MCF 10A (cell line): ENCODE data around the gene IFNW1. TPM values are rescaled to one million over a fixed set of nuclear protein-coding genes. Genes with fewer than 3 reads are reported as not detected.
"Not testable (repeated sequence)": the region's sequence is repeated elsewhere in the genome, so short reads cannot be mapped to it uniquely, and the experiment has no call there.

ENCODE experiments used
- BruUV-seq: library from RNA; stranded (reverse); fragments of 400-500 nt; replicated peaks from 2 replicates; lab custom pipeline; 2021; lab: Mats Ljungman, UMichigan
- CTCF ChIA-PET: fragments of 300-600 bp; sonication (Branson Sonifier 250); formaldehyde crosslinking; extraction: SDS; loops from one replicate; lab custom pipeline; 2021; ENCODE audit warnings: antibody characterized with exemption, inconsistent platforms; lab: Yijun Ruan, JAX
- POLR2A ChIA-PET: fragments of 300-600, 350-650 bp; sonication (Branson Sonifier 250); formaldehyde crosslinking; extraction: SDS; loops from one replicate; lab custom pipeline; 2020; ENCODE audit warnings: antibody characterized with exemption, inconsistent platforms; lab: Yijun Ruan, JAX
- DNase-seq: peaks from one replicate; pipeline ENCODE4 v3.0.0-alpha.2; 2018; ENCODE audit not compliant: unreplicated experiment
- H3K27ac Mint-ChIP-seq: one replicate; pipeline ENCODE4 v1.8.0; 2022; ENCODE audit warnings: mild to moderate bottlenecking, low read depth, mixed read lengths; ENCODE audit not compliant: unreplicated experiment
- H3K27me3 Mint-ChIP-seq: one replicate; pipeline ENCODE4 v1.8.0; 2022; ENCODE audit warnings: mixed read lengths; ENCODE audit not compliant: insufficient read depth, unreplicated experiment
- H3K36me3 Mint-ChIP-seq: one replicate; pipeline ENCODE4 v1.8.0; 2022; ENCODE audit warnings: mild to moderate bottlenecking, moderate library complexity, mixed read lengths; ENCODE audit not compliant: insufficient read depth, unreplicated experiment
- H3K4me1 Mint-ChIP-seq: one replicate; pipeline ENCODE4 v1.8.0; 2022; ENCODE audit warnings: mixed read lengths; ENCODE audit not compliant: insufficient read depth, unreplicated experiment
- H3K4me3 Mint-ChIP-seq: one replicate; pipeline ENCODE4 v1.8.0; 2022; ENCODE audit warnings: mild to moderate bottlenecking, moderate library complexity, mixed read lengths; ENCODE audit not compliant: unreplicated experiment
- H3K9me3 Mint-ChIP-seq: one replicate; pipeline ENCODE4 v1.8.0; 2022; ENCODE audit warnings: mixed read lengths; ENCODE audit not compliant: unreplicated experiment
- CTCF ChIP-seq: fragments of 200-600 bp; IDR thresholded peaks from one replicate; pipeline ENCODE4 v1.8.0; 2022; ENCODE audit warnings: antibody characterized with exemption, mild to moderate bottlenecking; ENCODE audit not compliant: unreplicated experiment
- intact Hi-C: fragments of 100-400 bp; cut with micrococcal nuclease; formaldehyde crosslinking; loops from 2 replicates; pipeline ENCODE4 v1.14.1; 2022
- total RNA-seq: library from RNA; stranded (reverse); gene quantifications from 2 replicates; pipeline ENCODE4 v1.2.3, GENCODE V29; 2022

Gene IFNW1
- total RNA-seq, 1 experiment from 2014 or later: not detected

- no peak for TF ChIP-seq CTCF
- H3K36me3 Mint-ChIP-seq: no peaks in the 10 kb centered on the region
- CTCF ChIA-PET: no interaction called here
These were observed 30.5 kb upstream of the IFNW1 start for GRCh38 chr9:21172156-21172555.

GRCh38 chr9:21171351-21171750 lies 29.7 kb upstream of the IFNW1 start:
- ChIA-PET CTCF (interaction anchor here (0.7 kb wide), 1 partner anchor 23 kb away, joined by 3 read pairs; no protein-coding TSS in a partner anchor), POLR2A (no interaction called here)
- H3K9me3 Mint-ChIP-seq: no peaks in the 10 kb centered on the region
- no peak overlapping the region for H3K27ac Mint-ChIP-seq
- no peaks in the 10 kb centered on the region for H3K36me3 Mint-ChIP-seq
- no TSS peak for BruUV-seq
- intact Hi-C loops: no loop called here
- H3K27me3 Mint-ChIP-seq: peaks cover 60% of the 10 kb centered on the region
- no peak overlapping the region for H3K4me3 Mint-ChIP-seq
- DNase-seq: no peak
- H3K4me1 Mint-ChIP-seq: no peaks in the 10 kb centered on the region
- no peak for TF ChIP-seq CTCF

More at GRCh38 chr9:21172156-21172555, 30.5 kb upstream of the IFNW1 start:
- no peak for DNase-seq
- no peaks in the 10 kb centered on the region for H3K9me3 Mint-ChIP-seq
- POLR2A ChIA-PET: no interaction called here
- no peak overlapping the region for H3K4me3 Mint-ChIP-seq
- intact Hi-C loops: no loop called here
- H3K27me3 Mint-ChIP-seq: peaks cover 67% of the 10 kb centered on the region
- H3K4me1 Mint-ChIP-seq: no peaks in the 10 kb centered on the region
- BruUV-seq: no TSS peak
- no peak overlapping the region for H3K27ac Mint-ChIP-seq

DNA sequence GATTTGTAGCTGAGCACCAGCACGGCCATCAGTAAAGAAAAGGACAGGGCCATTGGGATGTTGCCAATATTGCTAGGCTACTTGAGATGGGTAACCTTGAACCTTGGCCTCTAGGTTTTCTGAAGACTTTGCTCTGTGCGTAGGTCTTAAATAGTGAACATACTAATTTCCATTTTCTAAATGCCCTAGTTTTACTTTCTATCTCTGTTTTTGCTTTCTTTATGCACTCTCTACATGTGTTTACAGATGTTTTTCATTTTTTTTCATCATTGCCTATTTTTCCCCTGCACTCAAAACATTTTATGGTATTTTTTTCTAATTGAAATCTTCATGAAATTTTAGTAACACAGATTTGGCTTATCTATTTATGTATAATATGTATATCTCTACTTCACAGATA lies 24.9 kb upstream of the IFNW1 start, which contains the start of gene IFNA21:
IFNA21 (minus strand) TSS at position 101 of the 400 bp plus-strand sequence; CDS start at position 53, 48 bp downstream.
- H3K36me3 Mint-ChIP-seq, POLR2A ChIA-PET, BruUV-seq, H3K4me3 Mint-ChIP-seq, DNase-seq, CTCF ChIA-PET, H3K4me1 Mint-ChIP-seq, H3K9me3 Mint-ChIP-seq, H3K27ac Mint-ChIP-seq, intact Hi-C loops: not testable (repeated sequence)
- peaks cover 64% of the 10 kb centered on the region for H3K27me3 Mint-ChIP-seq

- TF ChIP-seq CTCF: no peak
- no peaks in the 10 kb centered on the region for H3K9me3 Mint-ChIP-seq
- no peak overlapping the region for H3K4me3 Mint-ChIP-seq
- H3K36me3 Mint-ChIP-seq: no peaks in the 10 kb centered on the region
- ChIA-PET POLR2A (no interaction called here), CTCF (no interaction called here)
- no TSS peak for BruUV-seq
- H3K27ac Mint-ChIP-seq: no peak overlapping the region
- intact Hi-C loops: no loop called here
- H3K4me1 Mint-ChIP-seq: no peaks in the 10 kb centered on the region
- H3K27me3 Mint-ChIP-seq: peaks cover 62% of the 10 kb centered on the region
- no peak for DNase-seq
These were observed 23.9 kb upstream of the IFNW1 start for GRCh38 chr9:21165516-21165915.

GRCh38 chr9:21160178-21160577 lies 18.5 kb upstream of the IFNW1 start:
- Mint-ChIP-seq H3K4me1 (no peaks in the 10 kb centered on the region), H3K4me3 (no peak overlapping the region), H3K9me3 (no peaks in the 10 kb centered on the region), H3K36me3 (no peaks in the 10 kb centered on the region), H3K27me3 (peaks cover 60% of the 10 kb centered on the region), H3K27ac (no peak overlapping the region)
- ChIA-PET CTCF (no interaction called here), POLR2A (no interaction called here)
- BruUV-seq: no TSS peak
- DNase-seq: no peak
- intact Hi-C loops: no loop called here
- no peak for TF ChIP-seq CTCF
